Osteocyte (in vitro differentiated cells): ENCODE results near the gene POFUT2. TPM values are rescaled to one million over a fixed set of nuclear protein-coding genes. Genes with fewer than 3 reads are reported as not detected.

ENCODE experiments used
- DNase-seq: peaks from one replicate; pipeline ENCODE4 v3.0.0; 2021; ENCODE audit warnings: mixed read lengths; ENCODE audit not compliant: unreplicated experiment; ENCODE audit errors: extremely low spot score
- H3K27ac Mint-ChIP-seq: one replicate; pipeline ENCODE4 v1.8.0; 2021; ENCODE audit warnings: mild to moderate bottlenecking, mixed read lengths; ENCODE audit not compliant: unreplicated experiment
- H3K27me3 Mint-ChIP-seq: one replicate; pipeline ENCODE4 v1.8.0; 2021; ENCODE audit warnings: mixed read lengths; ENCODE audit not compliant: unreplicated experiment
- H3K36me3 Mint-ChIP-seq: one replicate; pipeline ENCODE4 v1.8.0; 2021; ENCODE audit warnings: mixed read lengths; ENCODE audit not compliant: unreplicated experiment
- H3K4me1 Mint-ChIP-seq: one replicate; pipeline ENCODE4 v1.8.0; 2021; ENCODE audit warnings: mixed read lengths; ENCODE audit not compliant: unreplicated experiment
- H3K4me3 Mint-ChIP-seq: one replicate; pipeline ENCODE4 v1.8.0; 2021; ENCODE audit warnings: mild to moderate bottlenecking, moderate library complexity, mixed read lengths; ENCODE audit not compliant: unreplicated experiment
- H3K9me3 Mint-ChIP-seq: one replicate; pipeline ENCODE4 v1.8.0; 2021; ENCODE audit warnings: mixed read lengths; ENCODE audit not compliant: unreplicated experiment
- total RNA-seq: library from RNA; stranded (reverse); gene quantifications from 2 replicates; pipeline ENCODE4 v1.2.1, GENCODE V29; 2021
- TF ChIP-seq, protein P1 (sequence below): fragments of 200-600 bp; sonication (generic); IDR thresholded peaks from 2 replicates; pipeline ENCODE4 v1.5.0; 2021; ENCODE audit warnings: antibody characterized with exemption, mild to moderate bottlenecking, moderate library complexity

POFUT2 gene
- total RNA-seq, 1 donor from 2014 or later, result 62.7 TPM

DNA sequence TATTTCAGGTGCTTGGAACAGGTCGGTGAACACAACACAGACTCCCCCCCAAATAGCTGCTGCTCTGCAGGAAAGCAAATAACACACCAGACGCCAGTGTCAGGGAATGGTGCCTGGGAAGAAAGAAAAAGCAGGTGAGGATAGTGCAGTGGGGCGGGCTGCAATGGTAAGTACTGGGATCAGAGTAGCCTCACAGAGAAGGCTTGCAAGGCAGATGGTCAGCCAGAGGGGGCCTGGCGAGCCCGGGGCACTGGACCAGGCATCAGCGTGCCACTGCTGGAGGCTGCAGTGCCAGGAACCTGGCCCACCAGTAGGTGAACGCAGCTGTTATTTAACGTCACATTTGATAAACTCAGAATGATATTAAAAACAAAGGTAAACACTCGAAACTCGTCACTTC lies 60.0 kb downstream of the POFUT2 start:
- DNase-seq, result no peak
- Mint-ChIP-seq H3K27me3 (no peaks in the 10 kb centered on the region), H3K4me1 (peaks cover 25% of the 10 kb centered on the region), H3K36me3 (peaks cover 10% of the 10 kb centered on the region), H3K9me3 (no peaks in the 10 kb centered on the region), H3K27ac (peak overlapping the region; percentile 67), H3K4me3 (no peak overlapping the region)
- TF ChIP-seq, protein P1, sequence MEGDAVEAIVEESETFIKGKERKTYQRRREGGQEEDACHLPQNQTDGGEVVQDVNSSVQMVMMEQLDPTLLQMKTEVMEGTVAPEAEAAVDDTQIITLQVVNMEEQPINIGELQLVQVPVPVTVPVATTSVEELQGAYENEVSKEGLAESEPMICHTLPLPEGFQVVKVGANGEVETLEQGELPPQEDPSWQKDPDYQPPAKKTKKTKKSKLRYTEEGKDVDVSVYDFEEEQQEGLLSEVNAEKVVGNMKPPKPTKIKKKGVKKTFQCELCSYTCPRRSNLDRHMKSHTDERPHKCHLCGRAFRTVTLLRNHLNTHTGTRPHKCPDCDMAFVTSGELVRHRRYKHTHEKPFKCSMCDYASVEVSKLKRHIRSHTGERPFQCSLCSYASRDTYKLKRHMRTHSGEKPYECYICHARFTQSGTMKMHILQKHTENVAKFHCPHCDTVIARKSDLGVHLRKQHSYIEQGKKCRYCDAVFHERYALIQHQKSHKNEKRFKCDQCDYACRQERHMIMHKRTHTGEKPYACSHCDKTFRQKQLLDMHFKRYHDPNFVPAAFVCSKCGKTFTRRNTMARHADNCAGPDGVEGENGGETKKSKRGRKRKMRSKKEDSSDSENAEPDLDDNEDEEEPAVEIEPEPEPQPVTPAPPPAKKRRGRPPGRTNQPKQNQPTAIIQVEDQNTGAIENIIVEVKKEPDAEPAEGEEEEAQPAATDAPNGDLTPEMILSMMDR, result no peak

DNA sequence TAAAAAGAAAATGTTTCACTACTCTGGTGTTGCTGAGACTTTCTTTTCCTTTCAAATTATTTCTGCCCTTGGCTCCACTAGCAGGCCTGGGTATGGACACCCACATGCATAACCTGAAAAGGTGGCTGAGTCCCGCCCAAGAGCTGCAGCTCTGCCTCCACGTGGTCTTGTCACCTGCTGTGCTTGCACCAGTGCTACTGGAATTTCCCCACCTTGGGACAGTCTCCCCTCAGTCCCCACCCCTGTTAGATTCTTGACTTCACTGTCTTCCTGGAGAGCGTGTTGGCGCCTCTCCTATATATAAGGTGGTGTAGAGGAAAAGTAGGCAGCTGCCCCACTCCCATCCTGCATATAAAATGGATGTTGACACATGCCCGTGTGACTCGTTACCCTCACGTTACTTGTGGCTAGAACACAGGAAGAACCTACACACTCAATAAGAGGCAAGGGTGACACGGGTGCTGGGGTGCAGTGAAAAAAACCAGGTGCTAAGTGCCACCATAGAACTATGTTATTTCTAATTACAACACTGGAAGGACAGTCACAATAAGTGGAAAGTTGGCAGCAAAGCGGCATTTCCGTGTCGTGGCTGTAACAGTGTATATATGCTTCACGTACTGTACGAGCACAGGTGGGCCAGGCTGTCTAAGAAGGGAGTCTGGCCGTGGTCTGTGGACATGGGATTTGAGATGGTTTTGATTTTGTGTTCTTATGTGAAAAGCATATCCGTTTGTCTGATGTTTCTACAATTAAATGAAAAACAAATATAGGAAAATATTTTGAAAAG lies 61.0 kb downstream of the POFUT2 start:
- TF ChIP-seq, protein P1, result no peak
- Mint-ChIP-seq H3K27ac (peak overlapping the region; percentile 27), H3K36me3 (peaks cover 18% of the 10 kb centered on the region), H3K4me3 (no peak overlapping the region), H3K9me3 (no peaks in the 10 kb centered on the region), H3K27me3 (no peaks in the 10 kb centered on the region), H3K4me1 (peaks cover 25% of the 10 kb centered on the region)
- no peak for DNase-seq

- peaks cover 25% of the 10 kb centered on the region for H3K4me1 Mint-ChIP-seq
- TF ChIP-seq, protein P1, result no peak
- DNase-seq, result no peak
- peak overlapping the region; percentile 36 for H3K27ac Mint-ChIP-seq
- no peaks in the 10 kb centered on the region for H3K27me3 Mint-ChIP-seq
- no peaks in the 10 kb centered on the region for H3K9me3 Mint-ChIP-seq
- H3K36me3 Mint-ChIP-seq, result peaks cover 25% of the 10 kb centered on the region
- H3K4me3 Mint-ChIP-seq, result no peak overlapping the region
Observed at GRCh38 chr21:45225741-45226327, 61.9 kb downstream of the POFUT2 start.

GRCh38 chr21:45225041-45225740 lies 62.5 kb downstream of the POFUT2 start:
- Mint-ChIP-seq H3K36me3 (peaks cover 30% of the 10 kb centered on the region), H3K9me3 (no peaks in the 10 kb centered on the region), H3K27ac (no peak overlapping the region), H3K4me3 (no peak overlapping the region), H3K4me1 (peaks cover 25% of the 10 kb centered on the region), H3K27me3 (no peaks in the 10 kb centered on the region)
- DNase-seq, result no peak
- TF ChIP-seq, protein P1, result no peak
